ENCODE data around the gene LRRC1.
"Not testable (repeated sequence)": the region's sequence is repeated elsewhere in the genome, so short reads cannot be mapped to it uniquely, and the experiment has no call there.

LRRC1 gene

GRCh38 chr6:53796791-53797190 lies 2.0 kb downstream of the LRRC1 start:
- peaks cover 35% of the 10 kb centered on the region for H3K4me1 Mint-ChIP-seq
- no peaks in the 10 kb centered on the region for H3K9me3 Mint-ChIP-seq
- CTCF ChIA-PET = interaction anchor here (1.0 kb wide), 1 partner anchor 159 kb away, joined by 4 read pairs; no protein-coding TSS in a partner anchor
- H3K27me3 Mint-ChIP-seq = peaks cover 47% of the 10 kb centered on the region
- peaks cover 2% of the 10 kb centered on the region for H3K36me3 Mint-ChIP-seq
- no peak for DNase-seq
- no peak overlapping the region for H3K4me3 Mint-ChIP-seq
- no peak overlapping the region for H3K27ac Mint-ChIP-seq

GRCh38 chr6:53797304-53797703 lies 2.5 kb downstream of the LRRC1 start:
- H3K4me1 Mint-ChIP-seq = peaks cover 35% of the 10 kb centered on the region
- peaks cover 47% of the 10 kb centered on the region for H3K27me3 Mint-ChIP-seq
- no peaks in the 10 kb centered on the region for H3K9me3 Mint-ChIP-seq
- no peak overlapping the region for H3K27ac Mint-ChIP-seq
- peaks cover 2% of the 10 kb centered on the region for H3K36me3 Mint-ChIP-seq
- CTCF ChIA-PET = interaction anchor here (1.0 kb wide), 1 partner anchor 159 kb away, joined by 4 read pairs; no protein-coding TSS in a partner anchor
- H3K4me3 Mint-ChIP-seq = no peak overlapping the region
- DNase-seq = no peak

GRCh38 chr6:53799340-53799739 lies 4.5 kb downstream of the LRRC1 start:
- CTCF ChIA-PET = no interaction called here
- H3K36me3 Mint-ChIP-seq = peaks cover 2% of the 10 kb centered on the region
- H3K27me3 Mint-ChIP-seq = peaks cover 28% of the 10 kb centered on the region
- peaks cover 16% of the 10 kb centered on the region for H3K4me1 Mint-ChIP-seq
- no peak overlapping the region for H3K4me3 Mint-ChIP-seq
- no peaks in the 10 kb centered on the region for H3K9me3 Mint-ChIP-seq
- no peak for DNase-seq
- H3K27ac Mint-ChIP-seq = no peak overlapping the region

- Mint-ChIP-seq H3K4me1 (peaks cover 9% of the 10 kb centered on the region), H3K36me3 (no peaks in the 10 kb centered on the region), H3K9me3 (no peaks in the 10 kb centered on the region), H3K4me3 (no peak overlapping the region), H3K27me3 (peaks cover 11% of the 10 kb centered on the region), H3K27ac (no peak overlapping the region)
- CTCF ChIA-PET = no interaction called here
- DNase-seq = no peak
Observed at GRCh38 chr6:53801022-53801421, 6.2 kb downstream of the LRRC1 start.

- H3K27ac Mint-ChIP-seq = no peak overlapping the region
- no peaks in the 10 kb centered on the region for H3K4me1 Mint-ChIP-seq
- DNase-seq = no peak
- H3K36me3 Mint-ChIP-seq = no peaks in the 10 kb centered on the region
- peaks cover 4% of the 10 kb centered on the region for H3K27me3 Mint-ChIP-seq
- H3K9me3 Mint-ChIP-seq = no peaks in the 10 kb centered on the region
- CTCF ChIA-PET = no interaction called here
- H3K4me3 Mint-ChIP-seq = no peak overlapping the region
Observed at GRCh38 chr6:53802582-53802981, 7.8 kb downstream of the LRRC1 start.

GRCh38 chr6:53803081-53803860 lies 8.5 kb downstream of the LRRC1 start:
- no peak for DNase-seq
- no peaks in the 10 kb centered on the region for H3K36me3 Mint-ChIP-seq
- CTCF ChIA-PET = no interaction called here
- peaks cover 4% of the 10 kb centered on the region for H3K27me3 Mint-ChIP-seq
- no peaks in the 10 kb centered on the region for H3K9me3 Mint-ChIP-seq
- no peak overlapping the region for H3K4me3 Mint-ChIP-seq
- H3K27ac Mint-ChIP-seq = no peak overlapping the region
- H3K4me1 Mint-ChIP-seq = no peaks in the 10 kb centered on the region

GRCh38 chr6:53805016-53805415 lies 10.2 kb downstream of the LRRC1 start:
- peak overlapping the region; percentile 1 for H3K27ac Mint-ChIP-seq
- no peaks in the 10 kb centered on the region for H3K9me3 Mint-ChIP-seq
- no peak overlapping the region for H3K4me3 Mint-ChIP-seq
- H3K4me1 Mint-ChIP-seq = no peaks in the 10 kb centered on the region
- CTCF ChIA-PET = no interaction called here
- DNase-seq = no peak
- peaks cover 4% of the 10 kb centered on the region for H3K27me3 Mint-ChIP-seq
- no peaks in the 10 kb centered on the region for H3K36me3 Mint-ChIP-seq

- Mint-ChIP-seq H3K4me1 (no peaks in the 10 kb centered on the region), H3K27ac (no peak overlapping the region), H3K9me3 (no peaks in the 10 kb centered on the region), H3K36me3 (no peaks in the 10 kb centered on the region), H3K4me3 (no peak overlapping the region), H3K27me3 (peaks cover 4% of the 10 kb centered on the region)
- CTCF ChIA-PET = no interaction called here
- DNase-seq = no peak
Observed at GRCh38 chr6:53805725-53806124, 10.9 kb downstream of the LRRC1 start.

- H3K9me3 Mint-ChIP-seq, H3K4me1 Mint-ChIP-seq, CTCF ChIA-PET, H3K27ac Mint-ChIP-seq, H3K27me3 Mint-ChIP-seq, DNase-seq, H3K4me3 Mint-ChIP-seq, H3K36me3 Mint-ChIP-seq: not testable (repeated sequence)
Observed at GRCh38 chr6:53807606-53808005, 12.8 kb downstream of the LRRC1 start.

- no peaks in the 10 kb centered on the region for H3K36me3 Mint-ChIP-seq
- no peak for DNase-seq
- no peaks in the 10 kb centered on the region for H3K9me3 Mint-ChIP-seq
- no peak overlapping the region for H3K27ac Mint-ChIP-seq
- no peaks in the 10 kb centered on the region for H3K4me1 Mint-ChIP-seq
- no peak overlapping the region for H3K4me3 Mint-ChIP-seq
- CTCF ChIA-PET = interaction anchor here (0.6 kb wide), 1 partner anchor 56 kb away, joined by 3 read pairs; no protein-coding TSS in a partner anchor
- no peaks in the 10 kb centered on the region for H3K27me3 Mint-ChIP-seq
Observed at GRCh38 chr6:53808302-53808881, 13.6 kb downstream of the LRRC1 start.

GRCh38 chr6:53809691-53810090 lies 14.9 kb downstream of the LRRC1 start:
- no peaks in the 10 kb centered on the region for H3K4me1 Mint-ChIP-seq
- no peak for DNase-seq
- CTCF ChIA-PET = no interaction called here
- no peaks in the 10 kb centered on the region for H3K27me3 Mint-ChIP-seq
- H3K36me3 Mint-ChIP-seq = no peaks in the 10 kb centered on the region
- no peak overlapping the region for H3K4me3 Mint-ChIP-seq
- H3K27ac Mint-ChIP-seq = no peak overlapping the region
- H3K9me3 Mint-ChIP-seq = no peaks in the 10 kb centered on the region

- no peaks in the 10 kb centered on the region for H3K27me3 Mint-ChIP-seq
- no peak overlapping the region for H3K27ac Mint-ChIP-seq
- no peak overlapping the region for H3K4me3 Mint-ChIP-seq
- H3K9me3 Mint-ChIP-seq = no peaks in the 10 kb centered on the region
- no peaks in the 10 kb centered on the region for H3K36me3 Mint-ChIP-seq
- no peak for DNase-seq
- CTCF ChIA-PET = interaction anchor here (1.4 kb wide), 1 partner anchor 85 kb away, joined by 4 read pairs; no protein-coding TSS in a partner anchor
- H3K4me1 Mint-ChIP-seq = no peaks in the 10 kb centered on the region
Observed at GRCh38 chr6:53811082-53811481, 16.3 kb downstream of the LRRC1 start.

GRCh38 chr6:53811746-53812145 lies 16.9 kb downstream of the LRRC1 start:
- DNase-seq = no peak
- no peaks in the 10 kb centered on the region for H3K9me3 Mint-ChIP-seq
- no peaks in the 10 kb centered on the region for H3K4me1 Mint-ChIP-seq
- H3K27ac Mint-ChIP-seq = no peak overlapping the region
- no peaks in the 10 kb centered on the region for H3K27me3 Mint-ChIP-seq
- no peaks in the 10 kb centered on the region for H3K36me3 Mint-ChIP-seq
- CTCF ChIA-PET = interaction anchor here (1.4 kb wide), 1 partner anchor 86 kb away, joined by 4 read pairs; no protein-coding TSS in a partner anchor
- no peak overlapping the region for H3K4me3 Mint-ChIP-seq

GRCh38 chr6:53813096-53813495 lies 18.3 kb downstream of the LRRC1 start:
- CTCF ChIA-PET = no interaction called here
- H3K4me3 Mint-ChIP-seq = no peak overlapping the region
- no peak for DNase-seq
- no peak overlapping the region for H3K27ac Mint-ChIP-seq
- no peaks in the 10 kb centered on the region for H3K27me3 Mint-ChIP-seq
- H3K36me3 Mint-ChIP-seq = no peaks in the 10 kb centered on the region
- no peaks in the 10 kb centered on the region for H3K4me1 Mint-ChIP-seq
- H3K9me3 Mint-ChIP-seq = no peaks in the 10 kb centered on the region

GRCh38 chr6:53813801-53814200 lies 19.0 kb downstream of the LRRC1 start:
- H3K36me3 Mint-ChIP-seq = no peaks in the 10 kb centered on the region
- no peaks in the 10 kb centered on the region for H3K27me3 Mint-ChIP-seq
- no peaks in the 10 kb centered on the region for H3K9me3 Mint-ChIP-seq
- no peak overlapping the region for H3K4me3 Mint-ChIP-seq
- no peak overlapping the region for H3K27ac Mint-ChIP-seq
- no peaks in the 10 kb centered on the region for H3K4me1 Mint-ChIP-seq
- CTCF ChIA-PET = no interaction called here
- DNase-seq = no peak
